ENCODE results near the gene DLD.

- no peak for TF ChIP-seq CTCF (IDR thresholded peaks at IDR 0.05; ENCODE audit: borderline replicate concordance, extremely low read depth, low read length, poor library complexity, severe bottlenecking)
- TF ChIP-seq EZH2 (IDR thresholded peaks at IDR 0.05; ENCODE audit: borderline replicate concordance, low read depth, low read length, severe bottlenecking), result no peak
These were observed 40.8 kb upstream of the DLD start for GRCh38 chr7:107850216-107850615.

All from DND-41 (cell line).